Osteoblast (primary cell): Measurements from ENCODE around the gene WDR54. TPM values are rescaled to one million over a fixed set of nuclear protein-coding genes. Genes with fewer than 3 reads are reported as not detected.

Source experiments
- DNase-seq: peaks from one replicate; pipeline ENCODE4 v3.0.0; 2011; ENCODE audit warnings: low spot score, mixed read lengths; ENCODE audit not compliant: insufficient read length; ENCODE audit errors: missing footprints
- H2AFZ ChIP-seq: 2 replicates; pipeline ENCODE4 v1.6.0; 2011; ENCODE audit warnings: mild to moderate bottlenecking, low read length
- H3K27ac ChIP-seq: 2 replicates; pipeline ENCODE4 v1.5.1; 2011; ENCODE audit warnings: mild to moderate bottlenecking, low read depth, low read length, moderate library complexity
- H3K27me3 ChIP-seq: 2 replicates; pipeline ENCODE4 v1.6.0; 2012; ENCODE audit warnings: mild to moderate bottlenecking, control low read depth, inconsistent platforms, low read length, moderate library complexity; ENCODE audit not compliant: insufficient read depth
- H3K36me3 ChIP-seq: 2 replicates; pipeline ENCODE4 v1.5.1; 2011; ENCODE audit warnings: mild to moderate bottlenecking, low read length, control low read depth, moderate library complexity; ENCODE audit not compliant: insufficient read depth
- H3K4me1 ChIP-seq: 2 replicates; pipeline ENCODE4 v1.5.1; 2011; ENCODE audit warnings: mild to moderate bottlenecking, low read length, control low read depth, moderate library complexity; ENCODE audit not compliant: insufficient read depth
- H3K4me2 ChIP-seq: 2 replicates; pipeline ENCODE4 v1.6.0; 2011; ENCODE audit warnings: mild to moderate bottlenecking, low read length; ENCODE audit not compliant: insufficient read depth
- H3K4me3 ChIP-seq: fragments of 200-600 bp; sonication (generic); 3 replicates; pipeline ENCODE4 v1.5.1; 2012; ENCODE audit warnings: mild to moderate bottlenecking, low read length, inconsistent platforms; ENCODE audit not compliant: insufficient read depth
- H3K79me2 ChIP-seq: 2 replicates; pipeline ENCODE4 v1.6.0; 2012; ENCODE audit warnings: mild to moderate bottlenecking, low read length, control low read depth, inconsistent platforms; ENCODE audit not compliant: insufficient read depth
- H3K9me3 ChIP-seq: 2 replicates; pipeline ENCODE4 v1.5.1; 2011; ENCODE audit warnings: low read depth, low read length, control low read depth
- H4K20me1 ChIP-seq: 2 replicates; pipeline ENCODE4 v1.6.0; 2012; ENCODE audit warnings: mild to moderate bottlenecking, low read length, control low read depth; ENCODE audit not compliant: insufficient read depth
- CTCF ChIP-seq: IDR thresholded peaks from 2 replicates; pipeline ENCODE4 v1.5.1; 2011; ENCODE audit warnings: mild to moderate bottlenecking, low read depth, low read length, moderate library complexity; ENCODE audit errors: extremely low read depth
- total RNA-seq: library from RNA; depleted of rRNA; stranded (reverse); fragments of >200 nt; gene quantifications from 2 replicates; pipeline ENCODE4 v1.2.3, GENCODE V29; 2012

WDR54 gene
- total RNA-seq, 1 donor, result 23.9 TPM

GRCh38 chr2:74387346-74387745 lies 34.2 kb upstream of the WDR54 start:
- peak; percentile 82 for DNase-seq
- Histone ChIP-seq H3K27me3 (no peaks in the 10 kb centered on the region), H3K4me2 (peak overlapping the region; percentile 52), H3K9me3 (no peaks in the 10 kb centered on the region), H4K20me1 (peaks cover 29% of the 10 kb centered on the region), H3K27ac (peak overlapping the region; percentile 53), H3K36me3 (no peaks in the 10 kb centered on the region), H3K79me2 (peaks cover 81% of the 10 kb centered on the region), H2AFZ (no peak overlapping the region), H3K4me3 (no peak overlapping the region), H3K4me1 (peaks cover 40% of the 10 kb centered on the region)
- no peak for TF ChIP-seq CTCF

GRCh38 chr2:74390606-74391005 lies 30.9 kb upstream of the WDR54 start:
- peak overlapping the region; percentile 97 for H3K4me2 ChIP-seq
- peak overlapping the region; percentile 93 for H3K4me3 ChIP-seq
- no peak for TF ChIP-seq CTCF
- H2AFZ ChIP-seq, result no peak overlapping the region
- H3K27me3 ChIP-seq, result no peaks in the 10 kb centered on the region
- H3K9me3 ChIP-seq, result no peaks in the 10 kb centered on the region
- H3K79me2 ChIP-seq, result peaks cover 63% of the 10 kb centered on the region
- peaks cover 29% of the 10 kb centered on the region for H4K20me1 ChIP-seq
- peak; percentile 54 for DNase-seq
- no peaks in the 10 kb centered on the region for H3K36me3 ChIP-seq
- peaks cover 28% of the 10 kb centered on the region for H3K4me1 ChIP-seq
- H3K27ac ChIP-seq, result no peak overlapping the region

GRCh38 chr2:74391209-74391579 lies 30.3 kb upstream of the WDR54 start:
- Histone ChIP-seq H3K9me3 (no peaks in the 10 kb centered on the region), H3K27me3 (no peaks in the 10 kb centered on the region), H3K79me2 (peaks cover 57% of the 10 kb centered on the region), H3K36me3 (no peaks in the 10 kb centered on the region), H2AFZ (peak overlapping the region; percentile 92), H4K20me1 (peaks cover 29% of the 10 kb centered on the region), H3K4me3 (peak overlapping the region; percentile 93), H3K4me2 (peak overlapping the region; percentile 97), H3K4me1 (peaks cover 28% of the 10 kb centered on the region), H3K27ac (peak overlapping the region; percentile 95)
- TF ChIP-seq CTCF, result no peak
- no peak for DNase-seq

GRCh38 chr2:74391580-74392448 lies 29.7 kb upstream of the WDR54 start:
- no peaks in the 10 kb centered on the region for H3K9me3 ChIP-seq
- peak overlapping the region; percentile 97 for H3K4me2 ChIP-seq
- peak; percentile 94 for DNase-seq
- peak overlapping the region; percentile 92 for H2AFZ ChIP-seq
- H3K27me3 ChIP-seq, result no peaks in the 10 kb centered on the region
- no peaks in the 10 kb centered on the region for H3K36me3 ChIP-seq
- peaks cover 27% of the 10 kb centered on the region for H3K4me1 ChIP-seq
- peak; percentile 99 for TF ChIP-seq CTCF
- H4K20me1 ChIP-seq, result peaks cover 28% of the 10 kb centered on the region
- H3K27ac ChIP-seq, result peak overlapping the region; percentile 95
- peak overlapping the region; percentile 93 for H3K4me3 ChIP-seq
- peaks cover 51% of the 10 kb centered on the region for H3K79me2 ChIP-seq
